Amniotic stem cell (primary cell): ENCODE data around the gene BCKDHA.
"Not testable (repeated sequence)": the region's sequence is repeated elsewhere in the genome, so short reads cannot be mapped to it uniquely, and the experiment has no call there.

ENCODE experiments used
- DNase-seq: peaks from one replicate; lab custom pipeline; 2025; lab: John Stamatoyannopoulos, UW

BCKDHA gene

DNA sequence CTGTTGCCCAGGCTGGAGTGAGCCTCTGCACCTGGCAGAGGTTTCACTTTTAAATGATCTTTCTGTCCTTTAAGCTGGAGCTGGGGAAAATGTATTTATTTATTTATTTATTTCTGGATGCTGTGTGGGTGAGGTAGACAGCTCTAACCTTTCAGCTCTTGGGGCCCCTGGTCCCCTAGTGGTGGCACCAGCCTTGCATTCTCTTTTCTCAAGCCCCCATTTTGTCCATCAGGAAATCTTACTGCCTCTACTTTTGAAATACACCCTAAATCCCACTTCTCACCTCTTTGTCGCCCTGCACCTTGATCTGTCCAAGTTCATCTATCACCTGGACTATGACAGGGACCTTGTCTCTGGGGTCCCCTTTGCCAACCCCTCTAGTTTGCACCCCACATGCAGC, 31.5 kb upstream of the BCKDHA start:
- DNase-seq, result no peak

DNA sequence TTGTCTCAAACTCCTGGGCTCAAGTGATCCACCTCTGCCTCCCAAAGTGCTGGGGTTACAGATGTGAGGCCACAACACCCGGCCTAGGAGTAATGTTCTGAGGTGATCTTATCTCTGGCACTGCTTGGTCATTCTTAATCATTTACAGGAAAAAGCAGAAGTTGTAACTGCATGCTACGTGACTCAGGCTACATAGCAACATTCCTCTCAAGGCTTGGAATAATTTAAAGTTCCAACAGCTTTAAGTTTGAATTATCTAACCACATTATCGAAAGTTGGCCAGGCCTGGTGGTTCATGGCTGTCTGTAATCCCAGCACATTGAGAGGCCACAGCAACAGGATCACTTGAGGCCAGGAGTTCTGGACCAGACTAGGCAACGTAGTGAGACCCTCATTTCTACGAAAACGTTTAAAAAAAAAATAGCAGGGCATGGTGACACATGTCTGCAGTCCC, 29.7 kb upstream of the BCKDHA start:
- DNase-seq, result peak; percentile 82

DNA sequence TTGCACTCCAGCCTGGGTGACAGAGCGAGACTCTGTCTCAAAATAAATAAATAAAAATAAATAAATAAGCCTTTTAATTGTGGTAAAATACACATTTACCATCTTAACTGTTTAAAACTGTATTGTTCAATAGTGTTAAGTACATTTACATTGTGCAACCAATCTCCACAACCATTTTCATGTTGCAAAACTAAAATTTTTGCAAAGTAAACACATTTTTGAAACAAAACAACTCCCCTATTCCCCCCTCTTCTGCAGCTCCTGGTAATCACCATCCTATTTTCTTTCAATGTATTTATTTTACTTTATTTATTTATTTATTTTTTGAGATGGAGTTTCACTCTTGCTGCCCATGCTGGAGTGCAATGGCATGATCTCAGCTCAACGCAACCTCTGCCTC, 27.8 kb upstream of the BCKDHA start:
- no peak for DNase-seq

DNA sequence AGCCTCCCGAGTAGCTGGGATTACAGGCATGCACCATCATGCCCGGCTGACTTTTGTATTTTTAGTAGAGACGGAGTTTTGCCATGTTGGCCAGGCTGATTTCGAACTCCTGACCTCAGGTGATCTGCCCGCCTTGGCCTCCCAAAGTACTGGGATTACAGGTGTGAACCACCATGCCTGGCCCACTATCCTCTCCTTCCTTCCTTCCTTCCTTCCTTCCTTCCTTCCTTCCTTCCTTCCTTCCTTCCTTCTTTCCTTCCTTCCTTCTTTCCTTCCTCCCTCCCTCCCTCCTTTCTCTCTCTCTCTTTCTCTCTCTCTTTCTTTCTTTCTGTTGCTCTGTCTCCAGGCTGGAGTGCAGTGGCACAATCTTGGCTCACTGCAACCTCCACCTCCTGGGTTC, 26.5 kb upstream of the BCKDHA start:
- not testable (repeated sequence) for DNase-seq

DNA sequence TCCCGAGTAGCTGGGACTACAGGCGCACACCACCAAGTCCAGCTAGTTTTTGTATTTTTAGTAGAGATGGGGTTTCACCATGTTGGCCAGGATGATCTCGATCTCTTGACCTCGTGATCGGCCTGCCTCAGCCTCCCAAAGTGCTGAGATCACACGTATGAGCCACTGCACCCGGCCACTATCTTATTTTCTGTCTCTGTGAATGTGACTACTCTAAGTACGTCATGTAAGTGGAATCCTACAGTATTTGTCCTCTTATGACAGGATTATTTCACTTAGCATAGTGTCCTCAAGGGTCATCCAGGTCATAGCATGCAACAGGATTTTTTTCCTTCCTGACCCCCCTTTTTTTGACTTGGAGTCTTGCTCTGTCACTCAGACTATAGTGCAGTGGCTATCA, 26.1 kb upstream of the BCKDHA start:
- DNase-seq, result no peak

DNA sequence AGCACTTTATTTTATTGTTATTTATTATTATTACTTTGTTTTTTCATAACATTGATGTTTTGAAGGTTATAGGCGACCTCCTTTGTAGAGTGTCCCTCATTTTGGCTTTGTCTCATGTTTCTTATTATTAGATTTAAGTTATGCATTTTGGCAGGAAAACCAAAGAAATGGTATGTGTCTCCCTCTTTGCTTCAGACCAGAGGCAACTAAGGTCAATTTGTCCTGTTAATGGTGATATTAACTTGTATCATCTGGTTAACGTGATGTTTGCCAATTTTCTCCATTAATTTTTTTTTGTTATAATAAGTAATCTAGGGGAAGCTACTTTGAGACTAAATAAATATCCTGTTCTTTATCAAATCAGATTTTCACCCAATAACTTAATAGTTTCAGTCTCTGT, 25.1 kb upstream of the BCKDHA start:
- DNase-seq, result no peak

DNA sequence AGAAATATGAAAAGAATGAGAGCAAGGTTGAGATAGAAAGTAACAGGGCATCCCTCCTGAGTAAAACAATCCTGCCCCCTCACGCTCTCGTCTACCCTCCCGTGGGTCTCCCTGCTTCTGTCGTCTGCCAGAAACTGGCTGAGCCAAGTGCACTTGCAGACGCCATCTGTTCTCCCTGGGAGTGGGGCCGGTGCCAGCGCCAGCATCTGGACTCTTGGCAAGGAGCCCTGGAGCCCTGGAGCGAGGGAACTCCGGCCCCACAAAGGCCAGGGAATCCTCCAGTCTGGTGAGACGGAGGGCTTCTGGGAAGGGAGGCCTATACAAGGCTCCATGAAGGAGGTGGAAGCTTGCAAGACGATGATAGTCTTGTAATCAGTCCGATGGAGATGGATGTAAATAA, 23.6 kb upstream of the BCKDHA start:
- no peak for DNase-seq

DNA sequence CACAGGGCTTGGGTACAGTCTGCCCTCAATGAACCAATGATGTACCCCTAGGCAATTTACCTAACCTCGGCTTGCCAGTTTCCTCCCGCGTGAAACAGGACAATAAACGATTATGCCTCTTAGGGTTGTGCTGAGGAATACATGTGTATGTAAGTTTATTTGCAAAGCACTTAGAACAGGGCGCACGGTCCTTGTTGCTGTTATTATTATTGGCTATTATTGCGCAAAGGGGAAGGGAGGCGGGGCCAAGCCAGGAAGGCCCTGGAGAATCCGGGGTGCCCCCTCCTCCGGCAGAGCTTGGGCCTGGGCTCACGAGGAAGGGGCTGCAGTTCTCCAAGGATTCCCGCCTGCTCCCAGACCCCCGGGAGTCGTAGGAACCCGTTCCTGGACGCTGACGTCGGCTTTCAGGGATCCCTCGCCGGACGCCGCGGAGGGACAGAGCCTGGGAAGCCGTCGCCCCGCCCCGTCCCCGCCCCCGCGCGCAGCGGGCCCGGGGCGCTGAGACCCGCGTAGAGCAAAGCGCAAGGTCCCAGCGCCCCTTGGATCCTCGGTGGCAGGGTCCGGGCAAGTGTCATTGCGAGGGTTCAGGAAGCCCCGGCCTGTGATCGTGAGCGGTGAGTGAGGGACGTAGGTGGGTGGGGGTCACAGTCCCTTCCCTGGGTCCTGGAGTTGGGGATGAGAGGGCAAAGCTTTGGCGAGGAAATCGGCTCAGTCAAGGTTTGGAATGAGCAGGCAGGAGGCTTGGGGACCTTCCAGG, 21.2 kb upstream of the BCKDHA start, which contains the start of gene TMEM91:
Gene TMEM91, plus strand, starts transcription at position 293 of the 757 bp plus-strand sequence. CDS start 1,777 bp downstream, outside the sequence.
- DNase-seq, result no peak

DNA sequence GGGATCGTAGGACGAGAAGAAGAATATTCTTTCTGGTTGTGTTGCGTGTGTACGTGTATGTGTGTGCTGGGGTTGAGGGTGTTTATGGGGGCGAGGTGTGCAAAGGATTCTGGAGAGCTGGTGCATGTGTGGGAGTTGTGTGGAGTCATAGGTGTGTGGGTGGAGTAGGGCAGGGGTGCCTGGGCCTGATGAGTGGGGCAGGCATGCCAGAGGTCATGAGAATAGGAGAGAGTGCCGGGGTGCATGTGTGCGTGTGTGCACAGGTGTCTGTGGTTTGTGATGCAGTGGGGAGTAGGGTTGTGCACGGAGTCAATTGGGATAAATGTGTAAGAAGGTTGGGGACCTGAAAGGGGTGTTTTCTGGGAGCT, 20.6 kb upstream of the BCKDHA start:
- no peak for DNase-seq

DNA sequence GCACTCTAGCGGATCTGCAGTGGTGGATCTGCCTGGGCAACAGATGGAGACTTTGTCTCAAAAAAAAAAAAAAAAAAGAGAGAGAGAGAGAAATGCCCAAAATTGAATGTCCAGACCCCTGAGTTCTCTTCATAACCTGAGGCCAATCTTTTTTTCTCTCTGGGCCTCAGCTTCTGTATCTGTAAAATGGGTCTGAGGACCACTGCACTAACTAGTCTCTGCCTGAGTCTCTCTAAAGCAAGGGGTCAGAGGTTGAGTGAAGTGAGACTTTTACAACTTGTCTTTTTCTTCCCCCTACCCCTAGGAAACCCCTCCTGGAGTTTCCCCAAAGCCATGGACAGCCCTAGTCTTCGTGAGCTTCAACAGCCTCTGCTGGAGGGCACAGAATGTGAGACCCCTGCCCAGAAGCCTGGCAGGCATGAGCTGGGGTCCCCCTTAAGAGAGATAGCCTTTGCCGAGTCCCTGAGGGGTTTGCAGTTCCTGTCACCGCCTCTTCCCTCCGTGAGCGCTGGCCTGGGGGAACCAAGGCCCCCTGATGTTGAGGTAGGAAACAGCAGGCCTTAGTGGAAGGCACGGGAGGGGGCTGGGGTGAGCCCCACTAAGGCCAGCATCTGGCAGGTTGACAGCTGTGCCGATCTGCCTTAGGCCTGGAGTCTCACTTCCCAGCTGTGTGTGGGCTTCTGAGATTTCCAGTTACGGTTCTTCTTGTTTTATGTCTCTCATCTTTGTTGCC, 19.5 kb upstream of the BCKDHA start:
- DNase-seq, result no peak

DNA sequence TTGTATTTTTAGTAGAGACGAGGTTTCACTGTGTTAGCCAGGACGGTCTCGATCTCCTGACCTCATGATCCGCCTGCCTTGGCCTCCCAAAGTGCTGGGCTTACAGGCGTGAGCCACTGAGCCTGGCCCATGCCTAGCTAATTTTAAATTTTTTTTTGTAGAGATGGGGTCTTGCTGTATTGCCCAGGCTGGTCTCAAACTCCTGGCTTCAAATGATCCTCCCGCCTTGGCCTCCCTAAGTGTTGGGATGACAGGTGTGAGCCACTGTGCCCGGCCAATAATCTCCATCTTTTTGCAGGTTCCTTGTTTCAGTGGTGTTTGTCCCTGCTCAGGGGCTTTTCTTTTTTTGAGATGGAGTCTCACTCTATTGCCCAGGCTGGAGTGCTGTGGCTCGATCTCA, 16.1 kb upstream of the BCKDHA start:
- DNase-seq, result not testable (repeated sequence)

DNA sequence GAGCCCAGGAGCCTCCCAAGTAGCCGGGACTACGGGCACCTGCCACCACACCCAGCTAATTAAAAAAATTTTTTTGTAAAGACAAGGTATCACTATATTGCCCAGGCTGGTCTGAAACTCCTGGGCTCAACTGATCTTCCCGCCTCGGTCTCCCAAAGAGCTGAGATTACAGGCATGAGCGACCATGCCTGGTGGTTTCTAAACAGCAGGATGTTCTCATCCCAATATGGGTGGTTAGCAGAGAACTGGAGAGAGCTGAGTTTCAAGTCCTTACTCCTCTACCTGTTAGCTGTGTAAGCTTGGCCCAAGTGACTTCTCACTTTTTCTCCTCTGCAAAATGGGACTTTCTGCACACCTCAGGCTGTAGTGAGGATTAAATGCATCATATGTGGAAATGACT, 13.3 kb upstream of the BCKDHA start:
- no peak for DNase-seq

DNA sequence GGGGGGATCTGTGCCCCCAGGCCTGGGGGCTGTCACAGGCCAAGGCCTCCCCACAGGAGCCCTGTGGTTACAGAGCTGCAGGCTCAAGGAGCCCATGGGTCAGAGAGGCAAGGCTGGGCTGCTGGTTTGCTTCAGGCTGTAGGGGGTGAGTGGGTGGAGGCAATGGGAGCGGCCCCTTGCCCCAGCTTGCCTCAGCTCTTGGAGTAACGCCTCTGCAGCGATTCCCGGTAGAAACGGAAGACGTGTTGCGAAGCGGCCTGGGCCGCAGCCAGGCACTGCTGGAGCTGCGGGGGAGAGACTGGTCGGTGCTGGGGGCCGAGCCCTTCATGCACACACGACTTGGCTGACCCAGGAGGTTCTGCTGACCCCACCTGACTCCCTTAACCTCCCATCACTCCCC, 11.2 kb upstream of the BCKDHA start:
- no peak for DNase-seq

DNA sequence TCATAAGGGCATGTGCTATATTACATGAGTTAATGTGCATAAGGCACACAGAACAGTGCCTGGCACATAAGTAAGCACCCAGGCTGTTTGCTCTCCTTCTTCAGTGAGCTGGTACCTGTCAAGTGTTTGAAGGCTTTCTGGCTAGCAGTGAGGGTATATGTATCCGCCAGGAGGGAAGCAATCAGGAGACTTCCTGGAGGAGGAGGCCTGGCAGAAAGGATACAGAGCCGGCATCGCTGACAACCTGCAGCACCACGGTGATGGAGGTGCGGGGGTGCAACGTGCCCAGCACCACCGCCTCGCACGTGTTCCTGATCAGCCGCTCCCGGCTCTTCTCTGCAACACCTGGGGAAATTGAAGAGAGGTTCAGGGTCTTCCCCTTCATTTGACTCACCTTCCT, 6.0 kb upstream of the BCKDHA start:
- no peak for DNase-seq

DNA sequence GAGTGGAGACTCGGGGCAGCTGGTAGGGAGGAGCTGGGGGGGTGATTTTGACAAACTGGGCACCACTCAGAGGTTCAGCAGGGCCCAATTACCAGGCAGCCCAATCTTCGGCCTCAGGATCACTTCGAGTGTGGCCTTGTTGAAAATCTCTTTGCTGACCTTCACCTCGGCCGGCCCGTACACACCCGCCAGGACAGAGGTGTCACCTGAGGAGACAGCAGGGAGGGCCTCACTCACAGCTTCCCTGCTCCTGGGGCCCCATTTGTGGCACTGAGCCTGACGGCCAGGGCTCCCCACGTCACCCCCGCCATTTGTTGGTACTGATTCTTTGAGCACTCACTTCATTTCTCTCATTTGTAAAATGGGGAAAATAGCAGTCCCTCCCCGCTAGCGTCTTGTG, 4.8 kb upstream of the BCKDHA start:
- no peak for DNase-seq

DNA sequence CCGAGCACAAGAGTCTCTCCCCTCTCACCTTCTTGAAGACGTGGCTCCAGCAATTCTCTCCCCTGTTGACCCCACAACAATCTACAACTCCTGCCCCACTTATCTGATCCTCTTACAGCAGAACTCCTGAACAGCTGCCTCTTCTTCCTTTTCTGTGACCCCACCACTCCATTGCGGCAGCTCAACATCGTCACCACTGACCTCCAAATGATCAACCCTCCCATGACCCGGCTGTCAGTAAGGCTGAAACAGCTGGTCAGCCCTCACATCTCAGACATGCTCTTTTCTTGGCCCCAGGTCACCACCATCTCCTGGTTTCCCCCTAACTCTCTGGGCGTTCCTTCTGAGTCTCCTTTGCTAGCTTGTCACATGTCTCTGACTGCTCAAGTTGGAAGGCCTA, 2.3 kb upstream of the BCKDHA start:
- DNase-seq, result no peak

DNA sequence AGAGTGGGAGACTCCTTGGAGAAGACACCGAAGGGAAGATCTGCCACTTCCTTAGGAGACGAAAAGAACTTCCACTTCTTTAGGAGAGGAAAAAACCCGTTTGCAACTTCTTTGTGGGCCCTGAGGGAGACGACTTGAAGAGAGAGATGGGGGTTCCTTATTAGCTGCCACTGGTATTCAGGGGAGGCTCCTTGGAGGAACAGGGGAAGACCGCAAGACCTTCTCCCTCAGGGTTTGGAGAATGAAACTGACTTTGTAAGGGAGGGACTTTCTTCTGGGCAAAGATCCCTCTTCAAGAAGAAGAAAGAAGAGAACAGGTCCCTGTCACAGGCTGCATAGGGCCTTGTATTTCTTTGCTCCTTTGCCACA, 416 bp downstream of the BCKDHA start:
- no peak for DNase-seq

DNA sequence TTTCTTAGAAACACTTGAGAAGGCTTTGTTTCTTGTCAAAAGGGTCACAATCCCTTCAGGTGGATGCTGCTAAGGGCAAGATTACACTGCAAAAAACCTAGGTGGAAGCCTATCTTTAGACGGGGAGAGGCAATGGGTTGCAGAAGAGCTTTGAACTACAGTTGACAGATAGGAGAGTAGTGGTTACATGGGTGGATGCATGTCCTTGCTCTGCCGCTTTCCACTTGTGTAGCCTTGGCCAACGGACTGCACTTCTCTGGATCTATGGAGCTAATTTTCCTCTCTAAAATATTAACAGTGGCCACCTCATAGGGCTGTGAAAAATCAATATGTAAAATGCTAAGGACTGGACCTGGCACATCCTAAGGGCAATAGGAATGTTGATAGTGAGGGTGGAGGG, 980 bp downstream of the BCKDHA start:
- no peak for DNase-seq

DNA sequence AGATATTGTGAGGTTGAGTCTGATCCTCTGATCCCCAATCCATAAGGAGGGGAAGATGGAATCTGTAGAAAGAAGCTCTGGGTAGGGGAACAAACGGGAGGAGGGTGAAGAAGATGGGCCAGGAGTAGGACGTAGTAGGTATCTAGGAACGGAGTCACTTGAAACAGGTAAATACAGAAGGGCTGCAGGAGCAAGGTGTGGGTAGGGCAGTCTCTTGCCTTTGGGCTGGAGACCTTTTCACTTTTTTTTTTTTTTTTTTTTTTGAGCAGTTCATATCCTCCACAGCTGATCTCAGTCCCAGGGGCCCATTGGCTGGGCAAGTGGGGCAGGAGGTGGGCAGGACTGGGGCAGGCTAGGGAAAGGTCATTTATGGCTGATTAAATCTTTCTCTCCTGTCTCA, 1.5 kb downstream of the BCKDHA start:
- DNase-seq, result no peak

DNA sequence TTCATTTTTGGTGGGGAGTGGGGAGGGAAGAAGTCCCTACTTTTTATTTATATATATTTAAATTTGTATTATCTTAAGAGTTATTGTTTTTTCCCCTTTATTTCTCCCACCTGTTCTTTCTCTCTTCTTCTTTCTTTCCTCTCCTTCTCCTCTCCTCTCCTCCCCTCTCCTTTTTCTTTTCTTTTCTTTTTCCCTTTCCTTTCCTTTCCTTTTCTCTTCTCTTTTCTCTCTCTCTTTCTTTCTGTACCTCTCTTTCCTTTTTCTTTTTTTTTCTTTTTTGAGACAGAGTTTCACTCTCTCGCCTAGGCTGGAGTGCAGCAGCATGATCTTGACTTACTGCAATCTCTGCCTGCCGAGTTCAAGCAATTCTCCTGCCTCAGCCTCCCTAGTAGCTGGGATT, 1.9 kb downstream of the BCKDHA start:
- no peak for DNase-seq

DNA sequence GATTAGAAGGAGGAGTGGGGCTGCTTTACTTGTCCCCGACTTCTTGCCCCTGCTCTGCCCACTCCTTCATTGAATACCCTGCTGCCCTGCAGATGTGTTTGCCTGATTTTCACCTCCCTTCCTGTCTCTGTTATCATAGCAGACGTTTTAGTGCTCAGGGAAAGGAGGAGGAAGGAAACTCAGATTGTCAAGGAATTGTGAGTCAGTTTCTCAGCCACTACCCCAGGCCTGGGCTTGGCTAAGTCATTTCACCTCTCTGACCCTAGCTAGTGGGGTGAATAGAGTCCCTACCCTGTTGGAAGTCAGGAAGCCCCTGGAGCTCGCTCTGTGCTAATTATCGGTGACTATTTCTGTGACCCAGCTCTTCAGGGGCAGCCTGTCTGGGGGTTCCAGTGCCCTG, 3.9 kb downstream of the BCKDHA start:
- DNase-seq, result no peak

DNA sequence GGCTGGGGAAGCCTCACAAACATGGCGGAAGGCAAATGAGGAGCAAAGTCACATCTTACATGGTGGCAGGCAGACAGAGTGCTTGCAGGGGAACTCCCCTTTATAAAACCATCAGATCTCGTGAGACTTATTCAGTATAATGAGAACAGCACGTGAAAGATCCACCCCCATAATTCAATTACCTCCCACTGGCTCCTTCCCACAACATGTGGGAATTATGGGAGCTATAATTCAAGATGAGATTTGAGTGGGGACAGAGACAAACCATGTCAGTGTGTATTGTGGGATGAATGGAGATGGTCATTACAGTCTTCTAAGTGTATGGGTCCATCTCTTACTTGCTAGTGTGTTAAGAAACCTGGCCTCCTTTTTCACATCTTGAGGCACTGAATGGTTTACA, 4.4 kb downstream of the BCKDHA start:
- DNase-seq, result no peak

DNA sequence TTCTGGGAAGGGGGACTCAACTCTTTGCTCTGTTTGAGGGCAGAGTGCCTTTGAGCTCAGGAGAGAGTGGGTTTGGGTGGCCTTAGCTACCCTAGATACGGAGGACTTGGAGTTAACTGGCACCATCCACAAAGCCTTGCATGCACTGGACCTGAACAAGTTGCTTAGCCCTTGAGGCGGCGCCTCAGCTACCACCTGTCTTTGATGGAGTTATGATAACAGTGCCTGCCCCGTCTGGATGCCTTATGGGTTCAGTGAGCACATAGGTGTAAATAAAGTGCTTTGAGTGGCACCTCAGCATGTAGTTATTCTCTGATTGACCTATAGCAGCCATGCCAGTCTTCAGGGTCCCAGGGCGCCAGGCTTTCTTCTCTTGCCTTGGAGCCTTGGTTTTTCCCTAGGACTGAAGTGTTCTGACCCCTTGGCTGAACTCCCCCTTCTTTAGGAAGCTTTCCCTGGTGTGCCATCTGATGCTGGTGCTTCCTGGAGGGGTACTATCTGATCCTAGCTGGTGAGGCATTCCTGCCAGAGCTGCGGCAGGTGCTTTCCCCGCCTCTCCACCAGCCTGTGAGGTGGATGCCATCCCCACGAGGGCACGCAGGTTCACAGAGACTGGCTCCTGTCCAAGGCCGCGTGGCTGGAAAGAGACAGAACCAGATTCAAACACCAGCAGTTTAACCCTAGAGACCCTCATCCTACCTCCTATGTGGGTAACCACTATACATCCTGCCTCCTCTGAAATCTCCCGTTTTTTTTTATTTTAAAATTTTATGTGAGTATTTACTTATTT, 5.8 kb downstream of the BCKDHA start:
- no peak for DNase-seq
